Natural killer cell treated with Interleukin-12 subunit alpha and Interleukin-12 subunit beta and Interleukin-15 and Interleukin-18, amount 100 ng/mL, for 72 hours (primary cell): ENCODE data around the gene ZNF513. TPM values are rescaled to one million over a fixed set of nuclear protein-coding genes. Genes with fewer than 3 reads are reported as not detected.
"Not testable (repeated sequence)": the region's sequence is repeated elsewhere in the genome, so short reads cannot be mapped to it uniquely, and the experiment has no call there.

ENCODE experiments used
- ATAC-seq, 2 donors: fragments of 150-1000 bp; cut with Tn5 transposase in 1 of 2; sonication (Bioruptor Pico), chemical (Tn5 transposase) in 1 of 2; 2 replicates each; pipeline ENCODE4 v1.10.0; 2021
- DNase-seq: peaks from one replicate; pipeline ENCODE4 v3.0.0; 2022; ENCODE audit warnings: low spot score
- H3K27ac Mint-ChIP-seq, 2 donors: 1 replicate in 1 of 2; 2 replicates in 1 of 2; pipeline ENCODE4 v1.8.0; 2022; ENCODE audit warnings: mixed read lengths in 2 of 2, mild to moderate bottlenecking in 1 of 2, moderate library complexity in 1 of 2
- H3K27me3 Mint-ChIP-seq, 2 donors: 1 replicate in 1 of 2; 2 replicates in 1 of 2; pipeline ENCODE4 v1.8.0; 2022; ENCODE audit warnings: mixed read lengths in 2 of 2
- H3K36me3 Mint-ChIP-seq: one replicate; pipeline ENCODE4 v1.8.0; 2022; ENCODE audit warnings: mixed read lengths
- H3K4me1 Mint-ChIP-seq, 2 donors: 1 replicate in 1 of 2; 2 replicates in 1 of 2; pipeline ENCODE4 v1.8.0; 2022; ENCODE audit warnings: low read depth in 2 of 2, mixed read lengths in 2 of 2, mild to moderate bottlenecking in 1 of 2
- H3K4me3 Mint-ChIP-seq: one replicate; pipeline ENCODE4 v1.8.0; 2022; ENCODE audit warnings: mixed read lengths
- H3K9me3 Mint-ChIP-seq: 2 replicates; pipeline ENCODE4 v1.8.0; 2022; ENCODE audit warnings: mixed read lengths
- total RNA-seq, 2 donors: library from RNA; stranded (reverse); gene quantifications; one replicate each; pipeline ENCODE4 v1.2.3, GENCODE V29; 2022

Gene ZNF513
- total RNA-seq, 2 donors from 2014 or later = 21.8 to 23.6 TPM

- peak; percentile 94 for DNase-seq
- peaks cover 4% of the 10 kb centered on the region for H3K36me3 Mint-ChIP-seq
- H3K9me3 Mint-ChIP-seq = no peaks in the 10 kb centered on the region
- H3K4me3 Mint-ChIP-seq = peak within 1 kb of the TSS; percentile 100
- no peaks in the 10 kb centered on the region for H3K27me3 Mint-ChIP-seq
- peak within 1 kb of the TSS; percentile 94 to 100 for H3K27ac Mint-ChIP-seq
- peak; percentile 90 to 92 for ATAC-seq
- peaks cover 28 to 44% of the 10 kb centered on the region in 2 donors for H3K4me1 Mint-ChIP-seq
Observed at GRCh38 chr2:27356382-27357181, 24.0 kb downstream of the ZNF513 start, which contains the start of gene GTF3C2. Gene GTF3C2 (minus strand): TSS chr2:27356764. CDS start chr2:27343554, 13,210 bp downstream.

GRCh38 chr2:27356056-27356381 lies 24.5 kb downstream of the ZNF513 start:
- no peaks in the 10 kb centered on the region for H3K27me3 Mint-ChIP-seq
- DNase-seq (peak; percentile 75), ATAC-seq (peak; percentile 66 to 73)
- H3K36me3 Mint-ChIP-seq = peaks cover 4% of the 10 kb centered on the region
- H3K9me3 Mint-ChIP-seq = no peaks in the 10 kb centered on the region
- peak overlapping the region; percentile 100 for H3K4me3 Mint-ChIP-seq
- H3K4me1 Mint-ChIP-seq = peaks cover 28 to 45% of the 10 kb centered on the region in 2 donors
- peak overlapping the region; percentile 94 to 100 for H3K27ac Mint-ChIP-seq

GRCh38 chr2:27354597-27354927 lies 26.0 kb downstream of the ZNF513 start:
- ATAC-seq (no peak), DNase-seq (no peak)
- no peaks in the 10 kb centered on the region for H3K9me3 Mint-ChIP-seq
- H3K36me3 Mint-ChIP-seq = peaks cover 4% of the 10 kb centered on the region
- H3K4me3 Mint-ChIP-seq = peak overlapping the region; percentile 62
- peaks cover 31 to 45% of the 10 kb centered on the region in 2 donors for H3K4me1 Mint-ChIP-seq
- H3K27me3 Mint-ChIP-seq = no peaks in the 10 kb centered on the region
- peak overlapping the region in 1 of 2 donors; percentile 23 for H3K27ac Mint-ChIP-seq

- no peaks in the 10 kb centered on the region for H3K9me3 Mint-ChIP-seq
- no peak for DNase-seq
- H3K27ac Mint-ChIP-seq = peak overlapping the region in 1 of 2 donors; percentile 23
- H3K27me3 Mint-ChIP-seq = no peaks in the 10 kb centered on the region
- H3K36me3 Mint-ChIP-seq = peaks cover 4% of the 10 kb centered on the region
- H3K4me3 Mint-ChIP-seq = peak overlapping the region; percentile 62
- ATAC-seq = no peak
- H3K4me1 Mint-ChIP-seq = peaks cover 31 to 45% of the 10 kb centered on the region in 2 donors
Observed at GRCh38 chr2:27353762-27354596, 26.6 kb downstream of the ZNF513 start.

GRCh38 chr2:27353386-27353761 lies 27.2 kb downstream of the ZNF513 start:
- not testable (repeated sequence) for H3K36me3 Mint-ChIP-seq, ATAC-seq, DNase-seq, H3K27me3 Mint-ChIP-seq, H3K9me3 Mint-ChIP-seq, H3K4me3 Mint-ChIP-seq, H3K27ac Mint-ChIP-seq
- peaks cover 27 to 40% of the 10 kb centered on the region in 2 donors for H3K4me1 Mint-ChIP-seq

GRCh38 chr2:27351802-27352598 lies 28.5 kb downstream of the ZNF513 start:
- ATAC-seq (no peak), DNase-seq (no peak)
- Mint-ChIP-seq H3K27me3 (no peaks in the 10 kb centered on the region), H3K4me1 (peaks cover 25 to 31% of the 10 kb centered on the region in 2 donors), H3K36me3 (peaks cover 2% of the 10 kb centered on the region), H3K9me3 (no peaks in the 10 kb centered on the region), H3K27ac (no peak overlapping the region), H3K4me3 (no peak overlapping the region)

- ATAC-seq = no peak
- DNase-seq = no peak
- Mint-ChIP-seq H3K4me3 (no peak overlapping the region), H3K27ac (no peak overlapping the region), H3K9me3 (no peaks in the 10 kb centered on the region), H3K4me1 (peaks cover 23 to 24% of the 10 kb centered on the region in 2 donors), H3K36me3 (no peaks in the 10 kb centered on the region), H3K27me3 (no peaks in the 10 kb centered on the region)
Observed at GRCh38 chr2:27350106-27350693, 30.3 kb downstream of the ZNF513 start.

GRCh38 chr2:27347641-27348040 lies 32.9 kb downstream of the ZNF513 start:
- peaks cover 17 to 21% of the 10 kb centered on the region in 2 donors for H3K4me1 Mint-ChIP-seq
- no peak overlapping the region for H3K4me3 Mint-ChIP-seq

GRCh38 chr2:27336173-27336572 lies 44.4 kb downstream of the ZNF513 start:
- ATAC-seq = no peak
- Mint-ChIP-seq H3K27me3 (no peaks in the 10 kb centered on the region), H3K4me1 (no peaks in the 10 kb centered on the region), H3K27ac (no peak overlapping the region), H3K36me3 (peaks cover 21% of the 10 kb centered on the region), H3K4me3 (no peak overlapping the region), H3K9me3 (no peaks in the 10 kb centered on the region)
- no peak for DNase-seq

More at GRCh38 chr2:27347641-27348040, 32.9 kb downstream of the ZNF513 start:
- ATAC-seq = no peak
- Mint-ChIP-seq H3K36me3 (no peaks in the 10 kb centered on the region), H3K27ac (no peak overlapping the region), H3K9me3 (no peaks in the 10 kb centered on the region), H3K27me3 (no peaks in the 10 kb centered on the region)
- no peak for DNase-seq

GRCh38 chr2:27335311-27335710 lies 45.2 kb downstream of the ZNF513 start:
- Mint-ChIP-seq H3K27me3 (no peaks in the 10 kb centered on the region), H3K4me3 (no peak overlapping the region), H3K4me1 (no peaks in the 10 kb centered on the region), H3K36me3 (peaks cover 14% of the 10 kb centered on the region), H3K9me3 (no peaks in the 10 kb centered on the region), H3K27ac (no peak overlapping the region)
- DNase-seq (no peak), ATAC-seq (no peak)

Other genes with a start within 250 kb of the ZNF513 start
- gene PREB, start 246.1 kb downstream of the ZNF513 start, total RNA-seq = 100 to 1,000 TPM in 1 of 2 donors, 10 to 100 TPM in 1; 91.6 to 109 TPM
- not detected for gene PRR30, start 241.3 kb downstream of the ZNF513 start, total RNA-seq
- gene TCF23, start 231.7 kb downstream of the ZNF513 start, total RNA-seq = not detected
- 10 to 100 TPM; 59.3 to 59.9 TPM for gene ATRAID, start 168.7 kb downstream of the ZNF513 start, total RNA-seq
- gene SLC5A6, start 168.5 kb downstream of the ZNF513 start, total RNA-seq = 100 to 1,000 TPM in 1 of 2 donors, 10 to 100 TPM in 1; 40.7 to 123 TPM
- 100 to 1,000 TPM in 1 of 2 donors, 10 to 100 TPM in 1; 50.6 to 175 TPM for gene CAD, start 163.4 kb downstream of the ZNF513 start, total RNA-seq
- gene SLC30A3, start 117.7 kb downstream of the ZNF513 start, total RNA-seq = not detected
- gene DNAJC5G, start 105.3 kb downstream of the ZNF513 start, total RNA-seq = not detected
- gene TRIM54, start 98.3 kb downstream of the ZNF513 start, total RNA-seq = under 1 TPM; 0.28 to 0.33 TPM
- gene UCN, start 72.3 kb downstream of the ZNF513 start, total RNA-seq = 1 to 10 TPM; 1.3 TPM
- 10 to 100 TPM; 92.4 to 96.1 TPM for gene MPV17, start 57.6 kb downstream of the ZNF513 start, total RNA-seq
- gene GTF3C2, start 24.0 kb downstream of the ZNF513 start, total RNA-seq = 100 to 1,000 TPM in 1 of 2 donors, 10 to 100 TPM in 1; 85.4 to 107 TPM
- gene EIF2B4, start 10.4 kb downstream of the ZNF513 start, total RNA-seq = 10 to 100 TPM; 49.5 to 52.0 TPM
- 100 to 1,000 TPM; 100 to 113 TPM for gene SNX17, start 10.1 kb downstream of the ZNF513 start, total RNA-seq
- 100 to 1,000 TPM; 110 to 158 TPM for gene PPM1G, start 28.9 kb upstream of the ZNF513 start, total RNA-seq
- gene NRBP1, start 47.9 kb upstream of the ZNF513 start, total RNA-seq = 100 to 1,000 TPM in 1 of 2 donors, 10 to 100 TPM in 1; 66.0 to 117 TPM
- 1 to 10 TPM; 2.2 to 6.1 TPM for gene KRTCAP3, start 61.6 kb upstream of the ZNF513 start, total RNA-seq
- 10 to 100 TPM; 11.1 to 17.4 TPM for gene IFT172, start 109.0 kb upstream of the ZNF513 start, total RNA-seq
- not detected for gene FNDC4, start 114.5 kb upstream of the ZNF513 start, total RNA-seq
- not detected for gene GCKR, start 116.1 kb upstream of the ZNF513 start, total RNA-seq
- gene ZNF512, start 202.3 kb upstream of the ZNF513 start, total RNA-seq = 10 to 100 TPM; 10.1 to 24.0 TPM
- gene CCDC121, start 248.3 kb upstream of the ZNF513 start, total RNA-seq = under 1 TPM in 1 of 2 donors, not detected in 1; 0.36 TPM
- 10 to 100 TPM; 32.7 to 36.9 TPM for gene GPN1, start 248.3 kb upstream of the ZNF513 start, total RNA-seq